ENCODE results near the gene LRP8.
"Not testable (repeated sequence)": the region's sequence is repeated elsewhere in the genome, so short reads cannot be mapped to it uniquely, and the experiment has no call there.

The LRP8 gene

GRCh38 chr1:53284224-53285020, 43.4 kb downstream of the LRP8 start:
- DNase-seq (ENCODE audit: low read depth in 2 of 2), result no peak

- not testable (repeated sequence) for DNase-seq (ENCODE audit: low read depth in 2 of 2)
These were observed 44.7 kb downstream of the LRP8 start for GRCh38 chr1:53283156-53283555.

GRCh38 chr1:53281133-53281532, 46.7 kb downstream of the LRP8 start:
- DNase-seq (ENCODE audit: low read depth in 2 of 2), result no peak

GRCh38 chr1:53280496-53280895, 47.4 kb downstream of the LRP8 start:
- DNase-seq (ENCODE audit: low read depth in 2 of 2), result no peak

GRCh38 chr1:53279296-53280200, 48.3 kb downstream of the LRP8 start:
- no peak for DNase-seq (ENCODE audit: low read depth in 2 of 2)

- no peak for DNase-seq (ENCODE audit: low read depth in 2 of 2)
These were observed 49.6 kb downstream of the LRP8 start for GRCh38 chr1:53278298-53278725.

- DNase-seq (ENCODE audit: low read depth in 2 of 2), result no peak
These were observed 50.5 kb downstream of the LRP8 start for GRCh38 chr1:53277326-53277725.

GRCh38 chr1:53276902-53277281, 51.0 kb downstream of the LRP8 start:
- DNase-seq (ENCODE audit: low read depth in 2 of 2), result no peak

- no peak for DNase-seq (ENCODE audit: low read depth in 2 of 2)
These were observed 51.5 kb downstream of the LRP8 start for GRCh38 chr1:53276153-53276901.

- no peak for DNase-seq (ENCODE audit: low read depth in 2 of 2)
These were observed 52.3 kb downstream of the LRP8 start for GRCh38 chr1:53275566-53275965.

GRCh38 chr1:53274541-53275185, 53.2 kb downstream of the LRP8 start:
- no peak for DNase-seq (ENCODE audit: low read depth in 2 of 2)

- no peak for DNase-seq (ENCODE audit: low read depth in 2 of 2)
These were observed 53.8 kb downstream of the LRP8 start for GRCh38 chr1:53274026-53274425.

- DNase-seq (ENCODE audit: low read depth in 2 of 2), result no peak
These were observed 54.3 kb downstream of the LRP8 start for GRCh38 chr1:53273526-53273925.

- DNase-seq (ENCODE audit: low read depth in 2 of 2), result no peak
These were observed 55.5 kb downstream of the LRP8 start for GRCh38 chr1:53272349-53272748.

GRCh38 chr1:53271446-53272090, 56.3 kb downstream of the LRP8 start:
- no peak for DNase-seq (ENCODE audit: low read depth in 2 of 2)

- DNase-seq (ENCODE audit: low read depth in 2 of 2), result no peak
These were observed 57.0 kb downstream of the LRP8 start for GRCh38 chr1:53270873-53271272.

- DNase-seq (ENCODE audit: low read depth in 2 of 2), result no peak
These were observed 57.8 kb downstream of the LRP8 start for GRCh38 chr1:53270107-53270506.

- DNase-seq (ENCODE audit: low read depth in 2 of 2), result no peak
These were observed 60.1 kb downstream of the LRP8 start for GRCh38 chr1:53267761-53268160.

- no peak for DNase-seq (ENCODE audit: low read depth in 2 of 2)
These were observed 61.8 kb downstream of the LRP8 start for GRCh38 chr1:53266038-53266437.

- no peak for DNase-seq (ENCODE audit: low read depth in 2 of 2)
These were observed 62.3 kb downstream of the LRP8 start for GRCh38 chr1:53265581-53265980.

GRCh38 chr1:53264048-53264447, 63.8 kb downstream of the LRP8 start:
- DNase-seq (ENCODE audit: low read depth in 2 of 2), result no peak
